DND-41 (cell line): ENCODE results near the gene PTPRN2.

Source experiments
- ATAC-seq: fragments of 200-7000 bp; cut with Tn5 transposase; 3 replicates; pipeline ENCODE4 v1.9.1; 2021; ENCODE audit warnings: low read depth; ENCODE audit not compliant: insufficient read depth
- DNase-seq: peaks from one replicate; pipeline ENCODE4 v3.0.0-alpha.2; 2020
- H2AFZ ChIP-seq: 2 replicates; pipeline ENCODE4 v1.6.0; 2012; ENCODE audit warnings: low read depth, low read length
- H3K27ac ChIP-seq: 2 replicates; pipeline ENCODE4 v1.5.1; 2012; ENCODE audit warnings: low read length, inconsistent platforms
- H3K27me3 ChIP-seq: fragments of 200-600 bp; sonication (generic); 2 replicates; pipeline ENCODE4 v1.6.0; 2012; ENCODE audit warnings: low read length, mild to moderate bottlenecking, inconsistent platforms; ENCODE audit not compliant: insufficient read depth, poor library complexity
- H3K36me3 ChIP-seq: 2 replicates; pipeline ENCODE4 v1.5.1; 2012; ENCODE audit warnings: low read length, inconsistent platforms; ENCODE audit not compliant: insufficient read depth
- H3K4me1 ChIP-seq: 2 replicates; pipeline ENCODE4 v1.5.1; 2012; ENCODE audit warnings: mild to moderate bottlenecking, low read length; ENCODE audit not compliant: insufficient read depth
- H3K4me2 ChIP-seq: 2 replicates; pipeline ENCODE4 v1.6.0; 2012; ENCODE audit warnings: mild to moderate bottlenecking, moderate library complexity, low read length, inconsistent platforms; ENCODE audit not compliant: insufficient read depth
- H3K4me3 ChIP-seq, 2 experiments: fragments of 200-600 bp in 1 of 2; shearing (Covaris generic) in 1 of 2; 2 replicates each; pipeline ENCODE4 v1.5.1; 2012 to 2016; ENCODE audit warnings: inconsistent platforms in 2 of 2, low read length in 2 of 2, mild to moderate bottlenecking in 2 of 2, low read depth in 1 of 2, moderate library complexity in 1 of 2
- H3K79me2 ChIP-seq: 2 replicates; pipeline ENCODE4 v1.6.0; 2012; ENCODE audit warnings: low read length, inconsistent platforms; ENCODE audit not compliant: insufficient read depth
- H3K9ac ChIP-seq: 2 replicates; pipeline ENCODE4 v1.6.0; 2012; ENCODE audit warnings: low read depth, mild to moderate bottlenecking, inconsistent platforms, low read length, moderate library complexity
- H3K9me3 ChIP-seq: 2 replicates; pipeline ENCODE4 v1.5.1; 2012; ENCODE audit warnings: low read length, moderate library complexity, mild to moderate bottlenecking, inconsistent platforms; ENCODE audit not compliant: insufficient read depth, severe bottlenecking
- H4K20me1 ChIP-seq: 2 replicates; pipeline ENCODE4 v1.6.0; 2012; ENCODE audit warnings: low read length; ENCODE audit not compliant: insufficient read depth
- EZH2 ChIP-seq: IDR thresholded peaks from 3 replicates; pipeline ENCODE4 v1.6.1; 2012; ENCODE audit warnings: borderline replicate concordance, low read depth, mild to moderate bottlenecking, moderate library complexity, low read length, inconsistent platforms; ENCODE audit not compliant: severe bottlenecking
- TF ChIP-seq, protein P1 (sequence below): IDR thresholded peaks from 2 replicates; pipeline ENCODE4 v1.5.1; 2012; ENCODE audit warnings: borderline replicate concordance, low read length, moderate library complexity, mild to moderate bottlenecking; ENCODE audit not compliant: poor library complexity, severe bottlenecking; ENCODE audit errors: extremely low read depth

PTPRN2 gene

DNA sequence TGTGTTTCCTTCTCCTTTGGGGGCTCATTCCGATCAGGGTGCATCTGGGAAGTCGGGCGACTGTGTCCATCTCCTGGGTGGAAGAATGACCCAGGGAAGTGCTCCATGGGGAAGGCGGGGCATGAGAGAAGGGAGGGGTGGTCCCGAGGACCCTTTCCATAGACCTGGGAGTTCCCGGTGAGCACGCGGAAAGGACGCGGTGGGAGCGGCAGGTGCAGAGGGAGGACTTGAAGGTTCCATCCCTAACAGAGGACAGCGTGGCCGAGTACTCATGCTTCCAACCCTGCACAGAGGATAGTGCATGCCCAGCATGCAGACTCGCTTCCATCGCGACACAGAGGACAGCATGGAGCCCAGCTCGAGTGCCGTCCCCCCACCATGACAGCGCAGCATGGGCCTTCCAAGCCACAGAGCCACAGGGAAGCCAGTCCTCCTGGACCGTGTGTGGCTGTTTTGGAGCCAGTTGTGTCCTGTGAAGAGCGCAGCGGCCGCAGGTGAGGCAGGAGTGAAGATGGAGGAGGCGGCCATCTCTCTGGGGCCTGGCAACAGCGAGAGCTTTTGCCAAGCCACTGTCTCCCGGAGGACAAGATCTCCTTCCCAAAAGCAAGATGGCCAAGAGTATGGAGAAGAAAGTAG lies 969.4 kb downstream of the PTPRN2 start:
- Histone ChIP-seq H3K9me3 (no peaks in the 10 kb centered on the region), H3K79me2 (peaks cover 19% of the 10 kb centered on the region), H3K27me3 (no peaks in the 10 kb centered on the region), H2AFZ (no peak overlapping the region), H3K9ac (no peak overlapping the region), H3K27ac (peak overlapping the region; percentile 24; the same call in 1 of the 2 replicates), H3K36me3 (peaks cover 96% of the 10 kb centered on the region), H4K20me1 (peaks cover 14% of the 10 kb centered on the region; the same call in 1 of the 2 replicates), H3K4me3 (no peak overlapping the region), H3K4me1 (peaks cover 31% of the 10 kb centered on the region), H3K4me2 (no peak overlapping the region)
- DNase-seq (no peak), ATAC-seq (no peak)
- no peak for TF ChIP-seq EZH2

DNA sequence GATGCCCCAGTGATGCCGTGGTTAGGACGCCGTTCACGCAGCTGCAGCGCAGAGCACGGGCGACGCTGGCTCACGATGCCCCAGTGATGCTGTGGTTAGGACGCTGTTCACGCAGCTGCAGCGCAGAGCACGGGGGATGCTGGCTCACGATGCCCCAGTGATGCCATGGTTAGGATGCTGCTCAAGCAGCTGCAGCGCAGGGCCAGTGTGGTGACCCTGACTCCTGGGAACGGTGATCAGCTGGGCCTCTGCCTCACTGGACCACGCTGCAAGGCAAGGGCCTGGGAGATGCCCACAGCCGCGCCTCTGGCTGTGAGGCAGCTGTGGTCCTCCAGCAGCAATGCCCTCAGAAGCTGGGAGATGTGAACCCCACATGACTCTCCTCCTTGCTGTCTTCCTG lies 970.2 kb downstream of the PTPRN2 start:
- ATAC-seq (no peak), DNase-seq (no peak)
- TF ChIP-seq EZH2, result no peak
- TF ChIP-seq, protein P1, sequence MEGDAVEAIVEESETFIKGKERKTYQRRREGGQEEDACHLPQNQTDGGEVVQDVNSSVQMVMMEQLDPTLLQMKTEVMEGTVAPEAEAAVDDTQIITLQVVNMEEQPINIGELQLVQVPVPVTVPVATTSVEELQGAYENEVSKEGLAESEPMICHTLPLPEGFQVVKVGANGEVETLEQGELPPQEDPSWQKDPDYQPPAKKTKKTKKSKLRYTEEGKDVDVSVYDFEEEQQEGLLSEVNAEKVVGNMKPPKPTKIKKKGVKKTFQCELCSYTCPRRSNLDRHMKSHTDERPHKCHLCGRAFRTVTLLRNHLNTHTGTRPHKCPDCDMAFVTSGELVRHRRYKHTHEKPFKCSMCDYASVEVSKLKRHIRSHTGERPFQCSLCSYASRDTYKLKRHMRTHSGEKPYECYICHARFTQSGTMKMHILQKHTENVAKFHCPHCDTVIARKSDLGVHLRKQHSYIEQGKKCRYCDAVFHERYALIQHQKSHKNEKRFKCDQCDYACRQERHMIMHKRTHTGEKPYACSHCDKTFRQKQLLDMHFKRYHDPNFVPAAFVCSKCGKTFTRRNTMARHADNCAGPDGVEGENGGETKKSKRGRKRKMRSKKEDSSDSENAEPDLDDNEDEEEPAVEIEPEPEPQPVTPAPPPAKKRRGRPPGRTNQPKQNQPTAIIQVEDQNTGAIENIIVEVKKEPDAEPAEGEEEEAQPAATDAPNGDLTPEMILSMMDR, result no peak
- Histone ChIP-seq H3K36me3 (peaks cover 98% of the 10 kb centered on the region), H2AFZ (no peak overlapping the region), H3K27me3 (no peaks in the 10 kb centered on the region), H3K9ac (no peak overlapping the region), H3K27ac (peak overlapping the region; percentile 43; the same call in 1 of the 2 replicates), H3K79me2 (peaks cover 14% of the 10 kb centered on the region), H3K9me3 (no peaks in the 10 kb centered on the region), H3K4me3 (no peak overlapping the region), H3K4me1 (peaks cover 31% of the 10 kb centered on the region), H4K20me1 (peaks cover 11% of the 10 kb centered on the region; the same call in 1 of the 2 replicates), H3K4me2 (no peak overlapping the region)

DNA sequence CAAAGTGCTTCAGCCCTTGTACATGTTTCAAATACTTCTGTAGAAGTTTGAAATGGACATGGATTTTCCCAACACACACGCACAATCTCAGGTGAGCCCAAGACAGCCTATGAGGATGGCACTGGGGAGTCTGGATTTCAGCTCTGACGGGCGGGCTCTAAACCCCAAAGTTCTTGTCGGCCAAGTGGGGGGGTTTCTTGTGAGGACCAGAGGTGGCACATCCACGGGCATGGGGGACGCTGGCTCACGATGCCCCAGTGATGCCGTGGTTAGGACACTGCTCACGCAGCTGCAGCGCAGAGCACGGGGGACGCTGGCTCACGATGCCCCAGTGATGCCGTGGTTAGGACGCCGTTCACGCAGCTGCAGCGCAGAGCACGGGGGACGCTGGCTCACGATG lies 970.7 kb downstream of the PTPRN2 start:
- peaks cover 10% of the 10 kb centered on the region for H3K79me2 ChIP-seq
- no peak for TF ChIP-seq EZH2
- TF ChIP-seq, protein P1, result no peak
- DNase-seq, result no peak
- H3K9ac ChIP-seq, result no peak overlapping the region
- H3K9me3 ChIP-seq, result no peaks in the 10 kb centered on the region
- peaks cover 98% of the 10 kb centered on the region for H3K36me3 ChIP-seq
- no peak overlapping the region for H3K4me2 ChIP-seq
- H3K4me3 ChIP-seq, result no peak overlapping the region
- ATAC-seq, result no peak
- peaks cover 31% of the 10 kb centered on the region for H3K4me1 ChIP-seq
- H4K20me1 ChIP-seq, result peaks cover 6% of the 10 kb centered on the region; the same call in 1 of the 2 replicates
- no peak overlapping the region for H2AFZ ChIP-seq
- no peaks in the 10 kb centered on the region for H3K27me3 ChIP-seq
- no peak overlapping the region; the same call in 1 of the 2 replicates for H3K27ac ChIP-seq

DNA sequence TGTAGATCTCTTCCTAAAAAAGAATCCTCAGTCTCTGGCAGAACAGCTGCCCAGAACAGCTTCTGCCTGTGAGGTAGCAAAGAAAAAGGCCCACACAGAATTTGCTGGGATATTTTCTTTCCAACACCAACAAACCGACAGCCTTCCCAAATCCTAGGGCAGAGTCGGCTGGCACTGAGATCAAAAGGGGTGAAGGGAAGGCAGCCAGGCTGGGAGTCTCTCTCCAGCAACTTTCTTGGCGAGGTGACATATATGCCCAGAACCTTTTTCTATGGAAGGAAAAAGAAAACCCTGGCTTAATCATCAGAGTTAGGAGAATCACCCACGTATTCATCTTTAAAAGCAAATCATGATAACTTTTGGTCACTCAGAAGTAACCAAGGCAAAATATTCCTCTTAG lies 971.2 kb downstream of the PTPRN2 start:
- H3K9me3 ChIP-seq, result no peaks in the 10 kb centered on the region
- peaks cover 6% of the 10 kb centered on the region; the same call in 1 of the 2 replicates for H4K20me1 ChIP-seq
- DNase-seq (no peak), ATAC-seq (no peak)
- H2AFZ ChIP-seq, result no peak overlapping the region
- H3K79me2 ChIP-seq, result peaks cover 6% of the 10 kb centered on the region; the same call in 1 of the 2 replicates
- peaks cover 26% of the 10 kb centered on the region for H3K4me1 ChIP-seq
- peak overlapping the region; percentile 52 for H3K27ac ChIP-seq
- no peaks in the 10 kb centered on the region for H3K27me3 ChIP-seq
- no peak overlapping the region for H3K9ac ChIP-seq
- no peak overlapping the region for H3K4me3 ChIP-seq
- no peak for TF ChIP-seq EZH2
- TF ChIP-seq, protein P1, result no peak
- no peak overlapping the region for H3K4me2 ChIP-seq
- H3K36me3 ChIP-seq, result peaks cover 98% of the 10 kb centered on the region
